GM18502 (cell line): Measurements from ENCODE around the gene OSBPL2.

Experiments
- ATAC-seq: cut with Tn5 transposase; IDR thresholded peaks from one replicate; pipeline ENCODE4 v1.9.1; 2021; ENCODE audit warnings: mild to moderate bottlenecking; ENCODE audit not compliant: unreplicated experiment, poor library complexity

Gene OSBPL2

GRCh38 chr20:62319346-62319909 is 81.1 kb downstream of the OSBPL2 start:
- no peak for ATAC-seq

DNA sequence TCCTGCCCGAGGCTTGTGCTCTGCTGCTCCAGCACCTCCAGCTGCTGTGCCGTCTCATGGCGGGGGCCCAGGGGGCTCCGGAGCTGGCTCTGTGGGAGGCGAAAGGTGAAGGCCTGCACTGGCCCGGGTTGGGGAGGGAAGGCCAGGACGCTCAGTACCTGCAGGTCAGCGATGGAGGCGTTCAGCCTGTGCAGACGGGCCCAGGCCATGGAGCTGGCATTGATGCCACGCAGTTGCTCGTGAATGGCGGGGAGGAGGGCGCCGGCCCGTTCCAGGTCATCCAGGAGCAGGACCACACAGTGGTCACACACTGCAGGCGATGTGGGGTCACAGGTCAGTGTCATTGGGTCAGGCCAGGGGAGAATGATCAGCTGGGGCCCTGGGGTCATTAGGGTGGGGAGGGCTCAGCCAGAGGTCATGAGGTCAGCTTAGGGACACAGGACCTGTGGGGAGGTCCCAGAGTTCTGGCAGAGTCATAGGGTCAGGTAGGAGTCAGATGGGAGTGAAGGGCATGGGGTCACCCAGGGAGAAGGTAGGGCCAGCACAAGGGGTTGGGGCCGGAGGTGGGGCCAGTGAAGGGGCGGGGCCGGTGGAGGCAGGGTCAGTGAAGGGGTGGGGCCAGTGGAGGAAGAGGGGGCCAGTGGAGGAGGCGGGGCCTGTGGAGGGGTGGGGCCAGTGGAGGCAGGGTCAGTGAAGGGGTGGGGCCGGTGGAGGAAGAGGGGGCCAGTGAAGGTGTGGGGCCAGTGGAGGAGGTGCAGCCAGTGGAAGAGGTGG is 82.4 kb downstream of the OSBPL2 start:
- no peak for ATAC-seq

DNA sequence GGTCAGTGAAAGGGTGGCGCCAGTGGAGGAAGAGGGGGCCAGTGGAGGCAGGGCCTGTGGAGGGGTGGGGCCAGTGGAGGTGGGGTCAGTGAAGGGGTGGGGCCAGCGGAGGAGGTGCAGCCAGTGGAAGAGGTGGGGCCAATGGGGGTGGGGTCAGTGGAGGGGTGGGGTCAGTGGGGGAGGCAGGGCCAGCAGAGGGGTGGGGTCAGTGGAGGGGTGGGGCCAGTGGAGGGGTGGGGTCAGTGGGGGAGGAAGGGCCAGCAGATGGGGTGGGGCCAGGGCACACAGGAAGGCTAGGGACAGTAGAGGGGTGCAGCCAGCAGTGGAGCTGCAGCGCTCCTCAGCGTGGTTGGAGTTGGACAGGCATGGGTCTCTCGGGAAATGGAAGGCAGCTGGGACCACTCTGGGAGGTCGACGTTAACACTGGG is 83.2 kb downstream of the OSBPL2 start:
- no peak for ATAC-seq

GRCh38 chr20:62321975-62322374 is 83.7 kb downstream of the OSBPL2 start:
- no peak for ATAC-seq

GRCh38 chr20:62322492-62323041 is 84.2 kb downstream of the OSBPL2 start:
- ATAC-seq, result no peak

GRCh38 chr20:62323146-62323979 is 85.0 kb downstream of the OSBPL2 start:
- no peak for ATAC-seq

GRCh38 chr20:62323980-62324906 is 85.9 kb downstream of the OSBPL2 start:
- ATAC-seq, result no peak

GRCh38 chr20:62325172-62325905 is 87.0 kb downstream of the OSBPL2 start:
- no peak for ATAC-seq

DNA sequence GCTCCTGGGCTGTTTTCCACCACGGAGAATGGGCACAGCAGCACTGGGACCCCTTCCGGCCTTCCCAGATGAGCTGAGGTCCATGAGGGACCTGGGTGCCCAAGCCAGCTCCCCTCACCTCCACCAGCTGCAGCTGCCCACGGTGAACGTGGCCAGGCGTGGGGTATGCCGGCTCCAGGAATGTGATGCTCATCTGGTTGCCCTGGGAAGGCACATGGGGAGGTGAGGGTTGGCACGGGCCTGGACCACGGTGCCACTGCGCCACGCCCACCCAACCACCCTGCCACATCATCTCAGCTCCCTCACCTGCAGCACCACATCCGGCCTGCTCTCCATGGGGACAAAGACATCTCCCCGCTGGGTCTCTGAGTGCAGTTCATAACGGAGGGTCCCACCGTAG is 88.2 kb downstream of the OSBPL2 start:
- no peak for ATAC-seq

DNA sequence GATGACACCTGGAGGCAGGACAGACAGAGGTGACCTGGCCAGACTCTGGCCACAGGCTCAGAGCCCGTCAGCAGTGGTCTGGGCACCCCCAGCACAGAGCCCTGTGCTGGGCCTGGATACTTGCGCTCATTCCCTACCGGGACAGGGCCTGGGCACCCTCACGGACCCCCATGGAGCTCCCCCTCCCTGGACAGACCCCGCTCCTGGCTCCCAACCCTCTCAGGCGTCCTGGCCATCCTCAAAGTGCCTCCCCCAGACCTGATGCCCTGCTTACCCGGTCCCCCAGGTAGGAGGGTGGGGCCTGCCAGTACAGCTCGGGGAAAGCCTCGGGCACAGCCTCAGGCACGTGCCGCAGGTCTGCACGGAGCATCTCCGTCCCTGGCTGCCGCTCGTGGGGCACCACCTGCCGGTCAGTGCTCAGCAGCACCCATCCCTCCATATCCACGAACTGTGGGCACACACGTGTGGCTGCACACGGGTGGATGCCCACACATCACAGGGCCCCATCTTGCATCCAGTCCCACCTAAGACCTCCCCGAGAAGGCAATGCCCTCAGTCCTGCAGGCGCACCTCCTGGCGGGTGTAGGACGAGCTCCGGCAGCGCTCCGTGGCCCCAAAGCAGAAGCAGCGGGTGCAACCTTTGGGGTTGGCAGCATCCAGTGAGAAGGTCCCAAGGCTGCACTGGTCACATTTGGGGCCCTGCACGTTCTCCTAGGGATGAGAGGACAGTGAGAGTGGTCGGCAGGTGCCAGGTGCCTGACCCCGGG is 88.8 kb downstream of the OSBPL2 start:
- ATAC-seq, result no peak

- no peak for ATAC-seq
These were observed 89.6 kb downstream of the OSBPL2 start for GRCh38 chr20:62327726-62328495.

GRCh38 chr20:62328684-62329388 is 90.5 kb downstream of the OSBPL2 start:
- no peak for ATAC-seq

DNA sequence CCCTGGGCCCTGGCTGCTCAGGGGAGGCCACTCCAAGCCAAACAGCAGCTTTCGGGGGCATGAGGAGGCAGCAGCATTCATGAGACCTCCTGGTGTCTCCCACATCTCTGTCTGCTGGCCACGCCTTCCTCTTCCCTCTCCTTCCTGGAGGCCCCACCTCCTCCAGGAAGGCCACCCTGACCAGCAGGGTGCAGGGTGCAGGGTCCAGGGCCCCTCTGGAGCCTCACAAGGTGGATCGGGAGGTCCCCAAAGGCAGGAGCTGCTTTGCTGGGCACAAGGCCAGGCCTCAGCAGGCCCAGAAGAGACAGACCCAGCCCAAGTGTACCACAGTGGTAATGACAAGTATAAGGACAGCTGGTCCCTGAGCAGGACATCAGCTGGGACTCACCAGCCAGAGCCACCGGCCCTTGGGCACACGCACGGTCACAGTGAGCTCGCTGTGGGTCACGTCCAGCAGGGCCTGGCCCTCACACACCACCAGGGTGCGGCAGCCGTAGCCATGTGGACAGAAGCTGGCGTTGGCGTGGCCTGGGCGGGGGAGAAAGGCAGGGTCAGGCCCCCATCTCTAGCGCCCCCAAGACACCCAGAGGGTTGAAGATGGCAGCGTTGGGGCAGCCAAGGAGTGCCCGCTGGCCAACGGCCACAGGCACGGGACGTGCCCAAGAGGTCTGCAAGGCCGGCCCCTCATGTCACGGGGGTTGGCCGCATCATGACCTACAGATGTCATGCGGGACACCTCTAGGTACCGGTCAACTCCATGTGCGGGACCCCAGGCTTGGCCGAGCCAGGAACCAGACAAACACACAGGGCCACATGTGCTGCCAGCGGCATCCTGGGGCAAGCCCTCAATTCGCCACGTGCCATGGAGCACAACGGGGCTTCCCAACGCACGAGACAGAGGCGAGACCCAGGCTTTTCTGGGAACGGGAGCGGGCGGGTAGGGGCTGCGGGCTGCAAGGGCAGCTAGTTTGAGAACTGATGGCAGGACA is 91.4 kb downstream of the OSBPL2 start:
- no peak for ATAC-seq

DNA sequence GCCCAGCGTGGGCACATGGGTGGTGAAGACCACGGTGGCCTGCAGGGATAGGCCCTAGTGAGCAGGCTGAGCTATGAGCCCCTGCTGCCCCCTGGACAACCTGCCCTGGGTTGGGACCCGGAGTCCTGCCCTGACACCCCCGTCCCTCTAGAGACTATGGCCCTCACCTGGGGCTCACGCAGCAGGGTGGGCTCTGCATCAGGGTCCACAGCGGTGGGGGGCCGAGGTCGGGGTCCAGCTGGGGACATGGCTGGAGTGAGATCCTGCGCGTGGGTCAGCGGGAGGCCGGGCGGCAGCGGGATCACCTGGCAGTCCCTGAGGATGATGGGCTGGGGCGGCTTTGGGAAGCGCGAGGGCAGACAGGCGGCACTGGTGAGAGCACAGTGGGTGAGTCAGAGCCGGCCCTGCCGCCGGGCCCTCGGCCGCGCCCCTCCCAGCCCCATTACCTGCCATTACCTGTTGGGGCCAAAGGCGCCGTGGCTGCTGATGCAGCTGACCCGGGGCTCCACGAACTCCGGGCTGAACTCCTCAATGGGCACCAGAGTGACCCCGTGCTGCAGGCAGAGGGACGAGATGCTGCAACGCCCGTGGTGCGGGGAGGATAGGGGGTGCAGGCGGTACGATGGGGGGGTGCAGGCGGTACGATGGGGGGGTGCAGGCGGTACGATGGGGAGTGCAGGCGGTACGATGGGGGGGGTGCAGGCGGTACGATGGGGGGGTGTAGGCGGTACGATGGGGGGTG is 92.4 kb downstream of the OSBPL2 start:
- no peak for ATAC-seq

DNA sequence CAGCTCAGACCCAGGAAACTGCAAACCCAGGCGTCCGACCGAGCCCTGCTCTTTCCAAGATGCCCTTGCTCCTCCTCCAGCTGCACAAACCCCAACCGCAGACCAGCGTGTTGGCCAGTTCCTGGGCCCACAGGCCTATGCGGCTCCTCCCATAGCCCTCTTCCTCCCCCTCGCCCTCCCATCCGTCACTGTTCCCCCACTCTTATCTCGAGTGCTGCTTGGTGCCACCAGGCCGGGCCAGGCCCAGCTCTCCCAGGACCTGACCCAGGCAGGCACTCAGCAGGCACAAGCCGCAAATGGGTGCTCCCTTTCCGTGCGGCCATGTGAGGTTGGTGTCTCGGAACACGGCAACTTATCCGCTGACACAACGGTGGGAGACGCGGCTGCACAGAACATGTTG is 93.0 kb downstream of the OSBPL2 start:
- ATAC-seq, result no peak
